ENCODE results near the gene ZNF831. TPM values are rescaled to one million over a fixed set of nuclear protein-coding genes. Genes with fewer than 3 reads are reported as not detected.

Gene ZNF831
- total RNA-seq, 1 donor from 2014 or later, result not detected

- H3K27ac Mint-ChIP-seq (ENCODE audit: unreplicated experiment), result no peak overlapping the region
- peaks cover 4% of the 10 kb centered on the region for H3K9me3 Mint-ChIP-seq (ENCODE audit: unreplicated experiment)
- DNase-seq (ENCODE audit: extremely low spot score, unreplicated experiment), result no peak
Measured at GRCh38 chr20:59139998-59140397, 23.6 kb upstream of the ZNF831 start.

GRCh38 chr20:59141818-59142581 is 21.6 kb upstream of the ZNF831 start:
- TF ChIP-seq CTCF (IDR thresholded peaks at IDR 0.05), result no peak
- no peaks in the 10 kb centered on the region for H3K36me3 Mint-ChIP-seq (ENCODE audit: unreplicated experiment)
- DNase-seq (ENCODE audit: extremely low spot score, unreplicated experiment), result no peak
- H3K4me1 Mint-ChIP-seq (ENCODE audit: unreplicated experiment), result no peaks in the 10 kb centered on the region
- peaks cover 4% of the 10 kb centered on the region for H3K9me3 Mint-ChIP-seq (ENCODE audit: unreplicated experiment)
- no peaks in the 10 kb centered on the region for H3K27me3 Mint-ChIP-seq (ENCODE audit: unreplicated experiment)
- no peak overlapping the region for H3K4me3 Mint-ChIP-seq (ENCODE audit: unreplicated experiment)
- no peak overlapping the region for H3K27ac Mint-ChIP-seq (ENCODE audit: unreplicated experiment)

More at GRCh38 chr20:59139998-59140397, 23.6 kb upstream of the ZNF831 start:
- TF ChIP-seq CTCF (IDR thresholded peaks at IDR 0.05), result no peak
- H3K4me3 Mint-ChIP-seq (ENCODE audit: unreplicated experiment), result no peak overlapping the region
- no peaks in the 10 kb centered on the region for H3K27me3 Mint-ChIP-seq (ENCODE audit: unreplicated experiment)
- no peaks in the 10 kb centered on the region for H3K4me1 Mint-ChIP-seq (ENCODE audit: unreplicated experiment)
- H3K36me3 Mint-ChIP-seq (ENCODE audit: unreplicated experiment), result no peaks in the 10 kb centered on the region

- no peak for TF ChIP-seq CTCF (IDR thresholded peaks at IDR 0.05)
- H3K27ac Mint-ChIP-seq (ENCODE audit: unreplicated experiment), result no peak overlapping the region
- no peaks in the 10 kb centered on the region for H3K27me3 Mint-ChIP-seq (ENCODE audit: unreplicated experiment)
- no peaks in the 10 kb centered on the region for H3K4me1 Mint-ChIP-seq (ENCODE audit: unreplicated experiment)
- H3K4me3 Mint-ChIP-seq (ENCODE audit: unreplicated experiment), result no peak overlapping the region
- DNase-seq (ENCODE audit: extremely low spot score, unreplicated experiment), result no peak
- no peaks in the 10 kb centered on the region for H3K36me3 Mint-ChIP-seq (ENCODE audit: unreplicated experiment)
- peaks cover 4% of the 10 kb centered on the region for H3K9me3 Mint-ChIP-seq (ENCODE audit: unreplicated experiment)
Measured at GRCh38 chr20:59143326-59143725, 20.3 kb upstream of the ZNF831 start.

GRCh38 chr20:59144179-59144830 is 19.3 kb upstream of the ZNF831 start:
- Mint-ChIP-seq H3K36me3 (ENCODE audit: unreplicated experiment) (no peaks in the 10 kb centered on the region), H3K9me3 (ENCODE audit: unreplicated experiment) (peaks cover 4% of the 10 kb centered on the region), H3K4me1 (ENCODE audit: unreplicated experiment) (no peaks in the 10 kb centered on the region), H3K4me3 (ENCODE audit: unreplicated experiment) (no peak overlapping the region), H3K27me3 (ENCODE audit: unreplicated experiment) (no peaks in the 10 kb centered on the region), H3K27ac (ENCODE audit: unreplicated experiment) (no peak overlapping the region)
- DNase-seq (ENCODE audit: extremely low spot score, unreplicated experiment), result no peak
- TF ChIP-seq CTCF (IDR thresholded peaks at IDR 0.05), result no peak

GRCh38 chr20:59144831-59145196 is 18.8 kb upstream of the ZNF831 start:
- DNase-seq (ENCODE audit: extremely low spot score, unreplicated experiment), result no peak
- Mint-ChIP-seq H3K9me3 (ENCODE audit: unreplicated experiment) (peaks cover 4% of the 10 kb centered on the region), H3K27ac (ENCODE audit: unreplicated experiment) (no peak overlapping the region), H3K36me3 (ENCODE audit: unreplicated experiment) (no peaks in the 10 kb centered on the region), H3K4me1 (ENCODE audit: unreplicated experiment) (peaks cover 2% of the 10 kb centered on the region), H3K27me3 (ENCODE audit: unreplicated experiment) (peaks cover under 1% of the 10 kb centered on the region), H3K4me3 (ENCODE audit: unreplicated experiment) (no peak overlapping the region)
- no peak for TF ChIP-seq CTCF (IDR thresholded peaks at IDR 0.05)

All from osteocyte (in vitro differentiated cells).